ENCODE measurements around the gene CATSPERZ.

Gene CATSPERZ

GRCh38 chr11:64353715-64354506 is 53.8 kb downstream of the CATSPERZ start:
- H3K27me3 ChIP-seq = no peaks in the 10 kb centered on the region
- H3K4me3 ChIP-seq (ENCODE audit: low read depth in 1 of 2, low read length in 1 of 2) = no peak overlapping the region
- peaks cover 93% of the 10 kb centered on the region for H3K36me3 ChIP-seq
- peaks cover 13 to 16% of the 10 kb centered on the region in 2 experiments for H3K4me1 ChIP-seq (ENCODE audit: control insufficient read depth in 1 of 2, insufficient read depth in 1 of 2, low read depth in 1 of 2, low read length in 1 of 2)
- TF ChIP-seq CTCF (IDR thresholded peaks at IDR 0.05) = no peak
- H3K9me3 ChIP-seq = no peaks in the 10 kb centered on the region
- no peak overlapping the region for H3K27ac ChIP-seq

Measured in neutrophil (primary cell).